Measurements from ENCODE around the gene MSS51.

The MSS51 gene

GRCh38 chr10:73406846-73407245 lies 26.5 kb downstream of the MSS51 start:
- peaks cover 88% of the 10 kb centered on the region for H3K79me2 ChIP-seq (ENCODE audit: insufficient read depth, low read length)
- H2AFZ ChIP-seq (ENCODE audit: low read length): no peak overlapping the region
- H3K36me3 ChIP-seq (ENCODE audit: insufficient read depth, low read length): no peaks in the 10 kb centered on the region
- H3K27me3 ChIP-seq (ENCODE audit: insufficient read depth, low read length, poor library complexity, severe bottlenecking): no peaks in the 10 kb centered on the region
- no peaks in the 10 kb centered on the region for H3K9me2 ChIP-seq (replicated peaks; ENCODE audit: low read depth, low read length)
- no peak overlapping the region for H3K4me3 ChIP-seq (ENCODE audit: low read length, poor library complexity, severe bottlenecking)
- no peak for TF ChIP-seq CTCF (conservative IDR thresholded peaks at IDR 0.05; ENCODE audit: low read length)
- no peak for TF ChIP-seq EZH2phosphoT487 (IDR thresholded peaks at IDR 0.05; ENCODE audit: borderline replicate concordance)
- H4K20me1 ChIP-seq (ENCODE audit: insufficient read depth, low read length, poor library complexity, severe bottlenecking): peaks cover 23% of the 10 kb centered on the region
- H3F3A ChIP-seq (ENCODE audit: low read depth): no peaks in the 10 kb centered on the region
- H3K4me2 ChIP-seq (ENCODE audit: low read depth, low read length, poor library complexity, severe bottlenecking): no peak overlapping the region
- H3K4me1 ChIP-seq (ENCODE audit: insufficient read depth, low read length, poor library complexity, severe bottlenecking): peaks cover 20% of the 10 kb centered on the region
- no peak overlapping the region for H3K9ac ChIP-seq (ENCODE audit: low read depth, low read length, poor library complexity, severe bottlenecking)
- no peaks in the 10 kb centered on the region for H3K9me3 ChIP-seq (ENCODE audit: insufficient read depth, low read depth, low read length)

- no peaks in the 10 kb centered on the region for H3K9me3 ChIP-seq (ENCODE audit: insufficient read depth, low read depth, low read length)
- H3K9me2 ChIP-seq (replicated peaks; ENCODE audit: low read depth, low read length): no peaks in the 10 kb centered on the region
- no peak overlapping the region for H3K4me2 ChIP-seq (ENCODE audit: low read depth, low read length, poor library complexity, severe bottlenecking)
- H4K20me1 ChIP-seq (ENCODE audit: insufficient read depth, low read length, poor library complexity, severe bottlenecking): peaks cover 23% of the 10 kb centered on the region
- H3K79me2 ChIP-seq (ENCODE audit: insufficient read depth, low read length): peaks cover 80% of the 10 kb centered on the region
- H2AFZ ChIP-seq (ENCODE audit: low read length): no peak overlapping the region
- H3K36me3 ChIP-seq (ENCODE audit: insufficient read depth, low read length): no peaks in the 10 kb centered on the region
- H3K4me1 ChIP-seq (ENCODE audit: insufficient read depth, low read length, poor library complexity, severe bottlenecking): peaks cover 17% of the 10 kb centered on the region
- H3K4me3 ChIP-seq (ENCODE audit: low read length, poor library complexity, severe bottlenecking): no peak overlapping the region
- no peak overlapping the region for H3K9ac ChIP-seq (ENCODE audit: low read depth, low read length, poor library complexity, severe bottlenecking)
- TF ChIP-seq CTCF (conservative IDR thresholded peaks at IDR 0.05; ENCODE audit: low read length) (no peak), EZH2phosphoT487 (IDR thresholded peaks at IDR 0.05; ENCODE audit: borderline replicate concordance) (no peak)
- H3K27me3 ChIP-seq (ENCODE audit: insufficient read depth, low read length, poor library complexity, severe bottlenecking): no peaks in the 10 kb centered on the region
- H3F3A ChIP-seq (ENCODE audit: low read depth): no peaks in the 10 kb centered on the region
These were observed 27.8 kb downstream of the MSS51 start for GRCh38 chr10:73405556-73405955.

- no peaks in the 10 kb centered on the region for H3K36me3 ChIP-seq (ENCODE audit: insufficient read depth, low read length)
- H3F3A ChIP-seq (ENCODE audit: low read depth): no peaks in the 10 kb centered on the region
- H4K20me1 ChIP-seq (ENCODE audit: insufficient read depth, low read length, poor library complexity, severe bottlenecking): peaks cover 23% of the 10 kb centered on the region
- H3K9me3 ChIP-seq (ENCODE audit: insufficient read depth, low read depth, low read length): no peaks in the 10 kb centered on the region
- H3K4me1 ChIP-seq (ENCODE audit: insufficient read depth, low read length, poor library complexity, severe bottlenecking): peaks cover 9% of the 10 kb centered on the region
- no peak overlapping the region for H3K4me3 ChIP-seq (ENCODE audit: low read length, poor library complexity, severe bottlenecking)
- no peak overlapping the region for H3K9ac ChIP-seq (ENCODE audit: low read depth, low read length, poor library complexity, severe bottlenecking)
- no peak for TF ChIP-seq EZH2phosphoT487 (IDR thresholded peaks at IDR 0.05; ENCODE audit: borderline replicate concordance)
- no peak for TF ChIP-seq CTCF (conservative IDR thresholded peaks at IDR 0.05; ENCODE audit: low read length)
- H3K79me2 ChIP-seq (ENCODE audit: insufficient read depth, low read length): peaks cover 71% of the 10 kb centered on the region
- H3K4me2 ChIP-seq (ENCODE audit: low read depth, low read length, poor library complexity, severe bottlenecking): no peak overlapping the region
- no peaks in the 10 kb centered on the region for H3K27me3 ChIP-seq (ENCODE audit: insufficient read depth, low read length, poor library complexity, severe bottlenecking)
- H3K9me2 ChIP-seq (replicated peaks; ENCODE audit: low read depth, low read length): no peaks in the 10 kb centered on the region
- H2AFZ ChIP-seq (ENCODE audit: low read length): no peak overlapping the region
These were observed 28.7 kb downstream of the MSS51 start for GRCh38 chr10:73404690-73405089.

All from Loucy (cell line).